Omental fat pad (tissue), 4 donors: Measurements from ENCODE around the gene DPYSL3. TPM values are rescaled to one million over a fixed set of nuclear protein-coding genes. Genes with fewer than 3 reads are reported as not detected.
"Not testable (repeated sequence)": the region's sequence is repeated elsewhere in the genome, so short reads cannot be mapped to it uniquely, and the experiment has no call there.

Experiments
- ATAC-seq: fragments of 150-250 bp; one replicate; pipeline ENCODE4 v1.9.1; 2016; ENCODE audit warnings: mild to moderate bottlenecking, moderate library complexity; ENCODE audit not compliant: low FRiP score
- DNase-seq: peaks from one replicate; pipeline ENCODE4 v3.0.0-alpha.2; 2019; ENCODE audit warnings: low spot score
- total RNA-seq, 4 donors: library from RNA; depleted of rRNA; stranded (reverse); fragments of >200 nt; gene quantifications; one replicate each; pipeline ENCODE4 v1.1.0, GENCODE V29; 2016
- TF ChIP-seq, protein P1 (sequence below), 3 donors: fragments of 450-650 bp; IDR thresholded peaks; one replicate each; pipeline ENCODE4 v1.5.1; 2016 to 2017; ENCODE audit warnings: antibody characterized with exemption in 3 of 3, mild to moderate bottlenecking in 3 of 3, moderate library complexity in 2 of 3

Gene DPYSL3
- total RNA-seq = 10 to 100 TPM; 26.9 to 78.0 (median 54.9) TPM

DNA sequence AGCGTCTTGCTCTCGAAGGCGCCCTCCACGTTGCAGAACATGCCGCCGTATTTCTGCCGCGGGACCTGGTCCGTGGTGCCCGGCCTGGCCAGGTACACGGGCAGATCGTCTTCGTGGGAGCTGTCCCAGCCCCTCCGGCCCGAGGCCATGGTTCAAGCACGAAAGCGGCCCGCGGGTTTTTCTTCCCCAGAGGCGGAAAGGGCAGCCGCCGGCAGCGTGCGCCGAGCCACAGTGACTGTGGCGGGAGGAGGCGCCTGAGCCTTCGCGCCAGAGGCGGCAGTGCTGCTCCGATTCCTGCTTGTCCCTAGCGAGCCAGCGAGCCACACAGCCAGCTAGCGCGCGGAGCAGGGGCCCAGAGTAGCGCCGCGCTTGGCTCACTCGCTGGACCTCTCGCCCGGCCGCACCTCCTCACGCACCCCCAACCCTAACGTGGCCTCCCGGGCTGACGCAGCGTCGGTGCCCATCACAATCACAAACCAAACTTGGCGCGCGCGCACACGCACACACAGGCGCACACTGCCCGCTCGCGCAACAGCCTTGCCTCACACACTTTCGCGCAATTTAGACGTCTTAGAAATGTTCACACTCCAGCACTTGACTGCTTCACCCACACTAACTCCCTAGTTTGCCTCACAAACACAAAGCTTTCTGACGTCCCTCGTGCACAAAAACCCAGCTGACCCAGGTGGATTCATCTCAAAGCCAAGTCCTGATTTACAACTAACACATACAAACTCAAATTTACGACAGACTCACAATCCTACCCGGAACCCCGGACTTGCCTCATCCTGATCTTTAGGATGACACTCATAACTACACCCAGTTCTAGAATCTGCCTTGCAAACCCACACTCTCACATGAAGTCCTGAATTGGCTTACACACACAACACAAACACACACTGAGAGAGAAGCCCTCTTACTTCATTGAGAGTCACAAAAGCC lies at the start of gene DPYSL3:
Gene DPYSL3 (minus strand): TSS at position 359 of the 942 bp plus-strand sequence. CDS start 210 bp downstream, at position 149.
- ATAC-seq = peak; percentile 86
- DNase-seq = peak; percentile 27
- TF ChIP-seq, protein P1, sequence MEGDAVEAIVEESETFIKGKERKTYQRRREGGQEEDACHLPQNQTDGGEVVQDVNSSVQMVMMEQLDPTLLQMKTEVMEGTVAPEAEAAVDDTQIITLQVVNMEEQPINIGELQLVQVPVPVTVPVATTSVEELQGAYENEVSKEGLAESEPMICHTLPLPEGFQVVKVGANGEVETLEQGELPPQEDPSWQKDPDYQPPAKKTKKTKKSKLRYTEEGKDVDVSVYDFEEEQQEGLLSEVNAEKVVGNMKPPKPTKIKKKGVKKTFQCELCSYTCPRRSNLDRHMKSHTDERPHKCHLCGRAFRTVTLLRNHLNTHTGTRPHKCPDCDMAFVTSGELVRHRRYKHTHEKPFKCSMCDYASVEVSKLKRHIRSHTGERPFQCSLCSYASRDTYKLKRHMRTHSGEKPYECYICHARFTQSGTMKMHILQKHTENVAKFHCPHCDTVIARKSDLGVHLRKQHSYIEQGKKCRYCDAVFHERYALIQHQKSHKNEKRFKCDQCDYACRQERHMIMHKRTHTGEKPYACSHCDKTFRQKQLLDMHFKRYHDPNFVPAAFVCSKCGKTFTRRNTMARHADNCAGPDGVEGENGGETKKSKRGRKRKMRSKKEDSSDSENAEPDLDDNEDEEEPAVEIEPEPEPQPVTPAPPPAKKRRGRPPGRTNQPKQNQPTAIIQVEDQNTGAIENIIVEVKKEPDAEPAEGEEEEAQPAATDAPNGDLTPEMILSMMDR (IDR thresholded peaks at IDR 0.05) = no peak

DNA sequence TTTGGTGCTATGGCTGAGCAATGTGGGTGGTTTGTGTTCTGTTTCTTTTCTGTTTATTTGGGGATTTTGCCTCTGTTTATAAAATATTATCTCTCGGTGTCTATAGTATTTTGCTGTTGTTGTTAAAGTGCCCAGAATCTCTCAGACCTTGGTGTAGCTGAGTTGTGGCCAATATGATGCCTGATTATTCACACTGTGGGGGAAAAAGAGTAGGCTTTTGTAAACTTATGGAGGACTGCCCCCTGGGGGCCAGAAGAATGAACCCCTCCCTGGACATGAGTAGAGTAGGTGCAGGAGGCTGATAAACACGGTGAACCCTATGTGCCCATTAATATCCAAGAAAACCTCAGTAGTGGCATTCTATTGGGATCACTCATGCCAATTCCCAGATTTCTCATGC lies 49.0 kb upstream of the DPYSL3 start:
- TF ChIP-seq, protein P1 (IDR thresholded peaks at IDR 0.05) = no peak
- peak; percentile 77 for ATAC-seq
- no peak for DNase-seq

- TF ChIP-seq, protein P1 (IDR thresholded peaks at IDR 0.05) = no peak
- ATAC-seq = peak; percentile 72
- DNase-seq = no peak
Measured at GRCh38 chr5:147557876-147558745, 48.2 kb upstream of the DPYSL3 start.

DNA sequence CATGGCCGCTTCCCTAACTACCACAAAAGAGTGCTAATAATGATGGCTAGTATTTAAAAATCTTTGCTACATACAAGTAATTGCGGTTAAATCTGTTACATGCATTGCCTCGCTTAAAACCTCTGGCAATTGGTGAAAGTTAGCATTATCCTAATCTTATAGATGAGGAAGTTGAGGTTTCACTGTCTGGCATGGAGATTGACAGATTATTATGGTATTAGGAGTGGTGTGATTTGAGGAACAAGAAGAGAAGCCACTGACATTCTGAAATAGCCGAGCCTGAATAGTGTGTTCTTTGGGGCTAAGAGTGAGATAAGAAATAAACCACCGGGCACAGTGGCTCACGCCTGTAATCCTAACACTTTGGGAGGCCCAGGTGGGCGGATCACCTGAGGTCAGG lies 45.3 kb upstream of the DPYSL3 start:
- ATAC-seq (no peak), DNase-seq (no peak)
- TF ChIP-seq, protein P1 (IDR thresholded peaks at IDR 0.05) = no peak

GRCh38 chr5:147554261-147554817 lies 44.5 kb upstream of the DPYSL3 start:
- TF ChIP-seq, protein P1 (IDR thresholded peaks at IDR 0.05) = no peak
- no peak for DNase-seq

DNA sequence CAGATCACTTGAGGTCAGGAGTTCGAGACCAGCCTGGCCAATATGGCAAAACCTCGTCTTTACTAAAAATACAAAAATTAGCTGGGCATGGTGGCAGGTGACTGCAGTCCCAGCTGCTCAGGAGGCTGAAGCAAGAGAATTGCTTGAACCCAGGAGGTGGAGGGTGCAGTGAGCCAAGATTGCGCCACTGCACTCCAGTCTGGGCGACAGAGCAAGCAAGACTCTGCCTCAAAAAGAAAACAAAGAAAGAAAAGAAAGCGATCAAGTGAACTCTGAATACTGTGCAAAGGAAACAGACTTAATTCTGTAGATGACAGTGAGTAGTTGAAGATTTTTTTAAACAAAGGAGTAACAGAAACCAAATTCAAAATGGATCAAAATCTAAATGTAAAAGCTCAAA lies 43.9 kb upstream of the DPYSL3 start:
- not testable (repeated sequence) for DNase-seq
- peak; percentile 5 for ATAC-seq

More at GRCh38 chr5:147554261-147554817, 44.5 kb upstream of the DPYSL3 start:
- ATAC-seq = peak; percentile 46

DNA sequence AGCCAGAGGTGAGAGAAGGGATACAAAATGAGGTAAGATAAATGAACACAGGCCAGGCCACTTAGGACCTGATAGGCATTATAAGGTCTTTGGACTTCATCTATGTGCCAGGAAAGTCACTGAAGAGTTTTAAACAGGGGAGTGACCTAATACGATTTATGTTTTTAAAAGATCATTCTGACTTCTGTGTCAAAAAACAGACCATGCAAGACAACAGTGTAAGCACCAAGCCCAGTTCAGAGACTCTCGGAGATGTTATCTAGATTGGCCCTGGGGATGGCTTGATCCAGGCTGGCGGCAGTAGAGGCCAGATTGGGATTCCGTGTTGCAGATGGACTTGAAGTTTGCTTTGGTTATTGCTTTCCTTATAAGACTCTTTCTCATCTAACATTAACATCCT lies 43.0 kb upstream of the DPYSL3 start:
- ATAC-seq = no peak
- no peak for DNase-seq
- TF ChIP-seq, protein P1 (IDR thresholded peaks at IDR 0.05) = no peak
